GM23338 (cell line): ENCODE results near the gene CRYBB2. TPM values are rescaled to one million over a fixed set of nuclear protein-coding genes. Genes with fewer than 3 reads are reported as not detected.

Experiments
- ATAC-seq: fragments of 200-7000 bp; cut with Tn5 transposase; 3 replicates; pipeline ENCODE4 v1.9.1; 2020
- DNase-seq: peaks from one replicate; pipeline ENCODE4 v3.0.0-alpha.2; 2015; ENCODE audit warnings: low spot score
- H2AFZ ChIP-seq: fragments of 200-600 bp; sonication (generic); 2 replicates; pipeline ENCODE4 v1.8.0; 2016; ENCODE audit warnings: antibody characterized with exemption, mild to moderate bottlenecking, moderate library complexity
- H3F3A ChIP-seq: fragments of 200-600 bp; sonication (generic); replicated peaks from 2 replicates; pipeline ENCODE4 v1.8.0; 2017; ENCODE audit warnings: antibody characterized with exemption, mixed run types, low read depth
- H3K27ac ChIP-seq: fragments of 200-600 bp; sonication (generic); 2 replicates; pipeline ENCODE4 v1.6.1; 2016; ENCODE audit warnings: low read depth
- H3K27me3 ChIP-seq: fragments of 200-600 bp; sonication (generic); 2 replicates; pipeline ENCODE4 v1.8.0; 2016; ENCODE audit warnings: mild to moderate bottlenecking, mixed run types, moderate library complexity; ENCODE audit not compliant: insufficient read depth
- H3K36me3 ChIP-seq: fragments of 200-600 bp; sonication (generic); 2 replicates; pipeline ENCODE4 v1.8.0; 2016; ENCODE audit warnings: mild to moderate bottlenecking; ENCODE audit not compliant: insufficient read depth
- H3K4me1 ChIP-seq: fragments of 200-600 bp; sonication (generic); 2 replicates; pipeline ENCODE4 v1.8.0; 2016; ENCODE audit warnings: mild to moderate bottlenecking, moderate library complexity; ENCODE audit not compliant: insufficient read depth
- H3K4me2 ChIP-seq: fragments of 200-600 bp; sonication (generic); 2 replicates; pipeline ENCODE4 v1.7.1; 2017; ENCODE audit warnings: mixed run types
- H3K4me3 ChIP-seq: fragments of 200-600 bp; sonication (generic); 2 replicates; pipeline ENCODE4 v1.6.1; 2016; ENCODE audit warnings: mixed run types
- H3K79me2 ChIP-seq: fragments of 200-600 bp; sonication (generic); replicated peaks from 2 replicates; pipeline ENCODE4 v1.8.0; 2017; ENCODE audit warnings: mild to moderate bottlenecking; ENCODE audit not compliant: insufficient read depth
- H3K9me2 ChIP-seq: fragments of 200-600 bp; sonication (generic); 2 replicates; pipeline ENCODE4 v1.8.0; 2017; ENCODE audit not compliant: insufficient read depth
- H4K20me1 ChIP-seq: fragments of 200-600 bp; sonication (generic); replicated peaks from 2 replicates; pipeline ENCODE4 v1.8.0; 2017; ENCODE audit warnings: mild to moderate bottlenecking; ENCODE audit not compliant: insufficient read depth
- H3K27ac Mint-ChIP-seq: 2 replicates; pipeline ENCODE4 v1.8.0; 2020; ENCODE audit warnings: inconsistent platforms, mild to moderate bottlenecking, moderate library complexity, mixed read lengths
- H3K27me3 Mint-ChIP-seq: 3 replicates; pipeline ENCODE4 v1.8.0; 2022; ENCODE audit warnings: low read depth, mild to moderate bottlenecking, moderate library complexity, mixed read lengths, inconsistent platforms; ENCODE audit not compliant: insufficient read depth, poor library complexity
- H3K36me3 Mint-ChIP-seq: 3 replicates; pipeline ENCODE4 v1.8.0; 2021; ENCODE audit warnings: low read depth, mild to moderate bottlenecking, inconsistent platforms, moderate library complexity, mixed read lengths
- H3K4me1 Mint-ChIP-seq: 3 replicates; pipeline ENCODE4 v1.8.0; 2020; ENCODE audit warnings: mild to moderate bottlenecking, inconsistent platforms, mixed read lengths
- H3K4me3 Mint-ChIP-seq: 3 replicates; pipeline ENCODE4 v1.8.0; 2021; ENCODE audit warnings: moderate library complexity, mild to moderate bottlenecking, inconsistent platforms, mixed read lengths
- H3K9me3 Mint-ChIP-seq: 3 replicates; pipeline ENCODE4 v1.8.0; 2020; ENCODE audit warnings: moderate library complexity, mild to moderate bottlenecking, inconsistent platforms, mixed read lengths
- NANOG ChIP-seq: IDR thresholded peaks from 2 replicates; pipeline ENCODE4 v1.6.1; 2016; ENCODE audit warnings: antibody characterized with exemption, borderline replicate concordance
- POLR2AphosphoS5 ChIP-seq: IDR thresholded peaks from 2 replicates; pipeline ENCODE4 v1.6.1; 2016; ENCODE audit warnings: antibody characterized with exemption, low read depth
- ZNF114 ChIP-seq: fragments of 250-450 bp; sonication (Bioruptor Pico); IDR thresholded peaks from 2 replicates; pipeline ENCODE4 v1.5.0; 2020; ENCODE audit warnings: mild to moderate bottlenecking, moderate library complexity
- ZNF331 ChIP-seq: fragments of 250-450 bp; sonication (Bioruptor Pico); IDR thresholded peaks from 2 replicates; pipeline ENCODE4 v1.5.0; 2020; ENCODE audit warnings: low read depth, mild to moderate bottlenecking, moderate library complexity
- polyA plus RNA-seq: library from polyadenylated mRNA; unstranded; fragments of >200 nt; fragmentation: Nextera tagmentation; extraction: Ambion mirVana; gene quantifications from 2 replicates; pipeline ENCODE4 v1.2.1, GENCODE V29; 2016
- total RNA-seq: library from RNA; depleted of rRNA; stranded (reverse); fragments of >200 nt; shearing (Covaris generic); gene quantifications from 2 replicates; pipeline ENCODE4 v1.2.3, GENCODE V29; 2014
- TF ChIP-seq, protein P1 (sequence below): IDR thresholded peaks from one replicate; pipeline ENCODE4 v1.6.1; 2018; ENCODE audit warnings: antibody characterized with exemption; ENCODE audit not compliant: unreplicated experiment
- TF ChIP-seq, protein P2 (sequence below): IDR thresholded peaks from 2 replicates; pipeline ENCODE4 v1.6.1; 2016; ENCODE audit warnings: antibody characterized with exemption

Gene CRYBB2
- total and polyA plus RNA-seq, 2 experiments from 2014 or later = 0.26 to 1.0 TPM

DNA sequence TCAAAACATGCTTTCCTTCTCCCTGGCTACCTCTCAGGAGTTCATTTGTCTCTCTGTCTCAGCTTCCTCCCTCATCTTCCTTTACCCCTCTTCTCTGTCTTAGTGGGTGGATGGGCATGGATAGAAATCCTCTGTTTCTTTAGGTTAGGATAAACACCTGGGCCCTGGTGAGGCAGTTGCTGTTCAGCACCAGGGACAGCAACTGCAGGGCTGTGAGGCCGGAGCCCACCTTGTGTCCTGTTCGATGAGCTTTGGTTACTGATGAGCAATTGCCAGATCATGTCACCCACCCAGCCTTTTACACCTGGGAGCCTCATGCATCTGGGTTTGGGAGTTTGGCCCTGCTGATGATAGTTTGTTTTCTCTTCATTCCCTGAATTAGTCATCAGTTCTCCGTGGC lies 25.9 kb upstream of the CRYBB2 start:
- DNase-seq (peak; percentile 71), ATAC-seq (peak; percentile 90)
- Mint-ChIP-seq H3K27me3 (peaks cover 3% of the 10 kb centered on the region), H3K9me3 (no peaks in the 10 kb centered on the region; the same call in 2 of the 3 replicates), H3K4me1 (0 out of 3 replicates have a peak, but pooled peaks cover 3% of the 10 kb centered on the region), H3K4me3 (no peak overlapping the region), H3K27ac (no peak overlapping the region), H3K36me3 (peaks cover 22% of the 10 kb centered on the region)
- Histone ChIP-seq H3K4me2 (no peak overlapping the region), H3K27ac (no peak overlapping the region), H4K20me1 (peaks cover 10% of the 10 kb centered on the region; the same call in 1 of the 2 replicates), H3F3A (no peaks in the 10 kb centered on the region), H3K4me1 (no peaks in the 10 kb centered on the region), H3K79me2 (no peaks in the 10 kb centered on the region), H2AFZ (no peak overlapping the region), H3K4me3 (no peak overlapping the region), H3K9me2 (no peaks in the 10 kb centered on the region), H3K27me3 (no peaks in the 10 kb centered on the region), H3K36me3 (no peaks in the 10 kb centered on the region; the same call in 1 of the 2 replicates)
- TF ChIP-seq, protein P1, sequence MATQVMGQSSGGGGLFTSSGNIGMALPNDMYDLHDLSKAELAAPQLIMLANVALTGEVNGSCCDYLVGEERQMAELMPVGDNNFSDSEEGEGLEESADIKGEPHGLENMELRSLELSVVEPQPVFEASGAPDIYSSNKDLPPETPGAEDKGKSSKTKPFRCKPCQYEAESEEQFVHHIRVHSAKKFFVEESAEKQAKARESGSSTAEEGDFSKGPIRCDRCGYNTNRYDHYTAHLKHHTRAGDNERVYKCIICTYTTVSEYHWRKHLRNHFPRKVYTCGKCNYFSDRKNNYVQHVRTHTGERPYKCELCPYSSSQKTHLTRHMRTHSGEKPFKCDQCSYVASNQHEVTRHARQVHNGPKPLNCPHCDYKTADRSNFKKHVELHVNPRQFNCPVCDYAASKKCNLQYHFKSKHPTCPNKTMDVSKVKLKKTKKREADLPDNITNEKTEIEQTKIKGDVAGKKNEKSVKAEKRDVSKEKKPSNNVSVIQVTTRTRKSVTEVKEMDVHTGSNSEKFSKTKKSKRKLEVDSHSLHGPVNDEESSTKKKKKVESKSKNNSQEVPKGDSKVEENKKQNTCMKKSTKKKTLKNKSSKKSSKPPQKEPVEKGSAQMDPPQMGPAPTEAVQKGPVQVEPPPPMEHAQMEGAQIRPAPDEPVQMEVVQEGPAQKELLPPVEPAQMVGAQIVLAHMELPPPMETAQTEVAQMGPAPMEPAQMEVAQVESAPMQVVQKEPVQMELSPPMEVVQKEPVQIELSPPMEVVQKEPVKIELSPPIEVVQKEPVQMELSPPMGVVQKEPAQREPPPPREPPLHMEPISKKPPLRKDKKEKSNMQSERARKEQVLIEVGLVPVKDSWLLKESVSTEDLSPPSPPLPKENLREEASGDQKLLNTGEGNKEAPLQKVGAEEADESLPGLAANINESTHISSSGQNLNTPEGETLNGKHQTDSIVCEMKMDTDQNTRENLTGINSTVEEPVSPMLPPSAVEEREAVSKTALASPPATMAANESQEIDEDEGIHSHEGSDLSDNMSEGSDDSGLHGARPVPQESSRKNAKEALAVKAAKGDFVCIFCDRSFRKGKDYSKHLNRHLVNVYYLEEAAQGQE = peak; percentile 93
- TF ChIP-seq, protein P2, sequence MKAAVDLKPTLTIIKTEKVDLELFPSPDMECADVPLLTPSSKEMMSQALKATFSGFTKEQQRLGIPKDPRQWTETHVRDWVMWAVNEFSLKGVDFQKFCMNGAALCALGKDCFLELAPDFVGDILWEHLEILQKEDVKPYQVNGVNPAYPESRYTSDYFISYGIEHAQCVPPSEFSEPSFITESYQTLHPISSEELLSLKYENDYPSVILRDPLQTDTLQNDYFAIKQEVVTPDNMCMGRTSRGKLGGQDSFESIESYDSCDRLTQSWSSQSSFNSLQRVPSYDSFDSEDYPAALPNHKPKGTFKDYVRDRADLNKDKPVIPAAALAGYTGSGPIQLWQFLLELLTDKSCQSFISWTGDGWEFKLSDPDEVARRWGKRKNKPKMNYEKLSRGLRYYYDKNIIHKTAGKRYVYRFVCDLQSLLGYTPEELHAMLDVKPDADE = no peak

DNA sequence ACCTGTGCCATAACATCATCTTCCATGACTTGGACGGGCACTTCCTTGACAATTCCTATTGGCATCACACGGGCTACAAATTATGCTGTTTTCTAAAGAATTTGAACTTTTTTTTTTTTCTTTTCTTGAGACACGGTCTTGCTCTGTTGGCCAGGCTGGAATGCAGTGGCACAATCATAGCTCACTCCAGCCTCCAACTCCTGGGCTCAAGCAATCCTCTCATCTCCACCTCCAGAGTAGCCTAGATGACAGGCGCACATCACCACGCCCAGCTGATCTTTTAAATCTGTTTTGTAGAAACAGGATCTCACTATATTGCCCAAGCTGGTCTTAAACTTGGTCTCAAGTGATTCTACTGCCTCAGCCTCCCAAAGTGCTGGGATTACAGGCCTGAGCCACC lies 23.1 kb upstream of the CRYBB2 start:
- Histone ChIP-seq H3K27ac (no peak overlapping the region), H3F3A (no peaks in the 10 kb centered on the region), H4K20me1 (peaks cover 10% of the 10 kb centered on the region; the same call in 1 of the 2 replicates), H3K4me3 (no peak overlapping the region), H3K4me1 (no peaks in the 10 kb centered on the region), H2AFZ (no peak overlapping the region), H3K9me2 (no peaks in the 10 kb centered on the region), H3K36me3 (no peaks in the 10 kb centered on the region; the same call in 1 of the 2 replicates), H3K27me3 (no peaks in the 10 kb centered on the region), H3K79me2 (no peaks in the 10 kb centered on the region), H3K4me2 (no peak overlapping the region)
- no peak for DNase-seq
- no peak overlapping the region for H3K4me3 Mint-ChIP-seq
- H3K4me1 Mint-ChIP-seq = 0 out of 3 replicates have a peak, but pooled peaks cover 3% of the 10 kb centered on the region
- no peak for ATAC-seq
- H3K27me3 Mint-ChIP-seq = peaks cover 7% of the 10 kb centered on the region
- TF ChIP-seq ZNF331 (CRISPR knock-in tag) (no peak), ZNF114 (CRISPR knock-in tag) (no peak), POLR2AphosphoS5 (no peak), NANOG (no peak)
- TF ChIP-seq, protein P2 = no peak
- TF ChIP-seq, protein P1 = no peak
- H3K36me3 Mint-ChIP-seq = peaks cover 3% of the 10 kb centered on the region
- H3K9me3 Mint-ChIP-seq = no peaks in the 10 kb centered on the region
- no peak overlapping the region for H3K27ac Mint-ChIP-seq
